Duodenal mucosa (tissue), 2 donors: ENCODE measurements around the gene DLX2.
A peak's percentile ranks its signal among the peaks of the same experiment; 100 is the strongest.

ENCODE experiments used
- H3K27ac ChIP-seq: one replicate; pipeline ENCODE4 v1.7.0; 2013; ENCODE audit warnings: low read depth, low read length
- H3K27me3 ChIP-seq, 2 donors: one replicate each; pipeline ENCODE4 v1.7.0; 2013; ENCODE audit warnings: low read length in 2 of 2, control low read depth in 1 of 2; ENCODE audit not compliant: insufficient read depth in 2 of 2, control insufficient read depth in 1 of 2
- H3K36me3 ChIP-seq, 2 donors: one replicate each; pipeline ENCODE4 v1.7.0; 2013; ENCODE audit warnings: low read length in 2 of 2, control low read depth in 1 of 2; ENCODE audit not compliant: insufficient read depth in 2 of 2, control insufficient read depth in 1 of 2
- H3K4me1 ChIP-seq, 2 donors: one replicate each; pipeline ENCODE4 v1.7.0; 2013; ENCODE audit warnings: low read length in 2 of 2, control low read depth in 1 of 2; ENCODE audit not compliant: insufficient read depth in 2 of 2, control insufficient read depth in 1 of 2
- H3K4me3 ChIP-seq, 2 donors: one replicate each; pipeline ENCODE4 v1.7.0; 2013; ENCODE audit warnings: low read length in 2 of 2, low read depth in 1 of 2
- H3K9ac ChIP-seq, 2 donors: one replicate each; pipeline ENCODE4 v1.7.0; 2013; ENCODE audit warnings: low read length in 2 of 2, low read depth in 1 of 2
- H3K9me3 ChIP-seq, 2 donors: one replicate each; pipeline ENCODE4 v1.7.0; 2013; ENCODE audit warnings: low read length in 2 of 2, control low read depth in 1 of 2; ENCODE audit not compliant: control insufficient read depth in 1 of 2

DLX2 gene

DNA sequence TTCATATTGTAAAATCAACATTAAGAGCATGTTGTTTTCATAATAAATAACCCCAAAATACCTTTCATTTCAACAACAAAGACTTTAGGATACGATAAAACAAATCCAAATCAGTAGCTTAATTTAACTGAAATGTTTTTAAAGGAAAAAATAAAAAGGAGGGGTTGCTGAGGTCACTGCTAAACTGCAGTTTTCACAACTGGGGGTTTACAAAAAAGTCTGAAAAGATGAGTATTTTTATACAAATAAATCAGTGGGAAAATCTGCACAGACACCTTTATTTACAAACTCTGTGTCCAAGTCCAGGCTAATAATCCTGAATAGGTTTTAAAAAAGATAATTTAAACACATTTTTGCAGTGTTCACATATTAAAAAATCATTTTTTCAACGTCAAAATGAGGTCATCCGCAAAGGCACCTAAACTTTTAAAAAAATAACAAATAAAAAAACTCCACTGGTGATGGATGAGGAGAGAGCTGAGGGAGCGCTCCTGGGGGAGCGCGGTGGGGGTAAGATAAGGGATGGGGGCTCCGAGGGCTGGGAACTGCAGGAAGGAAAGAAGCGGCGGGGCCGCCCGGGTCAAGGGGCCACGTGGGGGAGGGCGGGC is 3.1 kb downstream of the DLX2 start:
- peaks cover 42 to 58% of the 10 kb centered on the region in 2 donors for H3K4me1 ChIP-seq
- H3K4me3 ChIP-seq = no peak overlapping the region
- H3K27ac ChIP-seq = no peak overlapping the region

DNA sequence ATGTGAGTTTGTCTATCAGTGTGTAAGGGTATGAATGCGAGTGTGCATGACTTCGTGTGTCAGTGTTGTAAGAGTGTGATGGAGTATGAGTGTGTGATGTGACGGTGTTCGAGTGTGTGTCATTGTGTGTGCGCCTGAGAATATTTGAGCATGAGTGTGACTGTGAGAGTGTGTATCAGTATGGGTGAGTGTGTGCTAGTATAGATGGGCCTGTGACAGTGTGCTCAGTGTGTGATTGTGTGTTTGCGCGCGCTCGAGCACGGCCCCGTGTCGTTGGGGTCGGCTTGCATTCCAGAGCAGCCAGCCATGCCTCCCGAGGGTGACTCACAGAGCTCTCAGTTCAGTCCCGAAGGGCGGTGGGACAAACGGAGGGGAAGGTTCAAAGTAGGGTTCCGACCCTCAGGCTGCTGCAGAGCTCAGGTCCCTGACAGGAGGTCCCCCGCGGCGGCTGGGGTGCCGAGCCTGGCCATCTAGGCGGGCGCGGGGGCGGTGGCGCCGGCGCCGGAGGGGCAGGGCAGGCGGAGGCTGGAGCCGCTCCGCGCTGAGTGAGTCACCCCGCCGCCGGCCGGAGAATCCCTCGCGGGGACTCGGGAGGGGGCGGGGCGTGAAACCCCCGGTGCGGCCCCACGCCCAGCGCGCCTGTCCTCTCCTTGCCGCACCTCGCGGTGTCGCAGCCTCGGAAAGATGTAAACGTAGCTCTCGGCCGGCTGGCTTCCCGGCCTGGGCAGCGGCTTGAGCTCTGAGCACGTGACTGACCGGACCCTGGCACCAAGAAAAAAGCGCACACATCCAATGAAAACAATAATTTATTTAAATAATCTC is 3.8 kb downstream of the DLX2 start:
- Histone ChIP-seq H3K9ac (no peak overlapping the region), H3K4me1 (peaks cover 43 to 58% of the 10 kb centered on the region in 2 donors), H3K27me3 (peaks cover 93% of the 10 kb centered on the region in 2 donors), H3K36me3 (no peaks in the 10 kb centered on the region), H3K4me3 (peak overlapping the region in 1 of 2 donors; percentile 48), H3K27ac (no peak overlapping the region), H3K9me3 (no peaks in the 10 kb centered on the region)

More for the DNA sequence above, 3.1 kb downstream of the DLX2 start:
- H3K27me3 ChIP-seq = peaks cover 92 to 94% of the 10 kb centered on the region in 2 donors
- no peak overlapping the region for H3K9ac ChIP-seq
- H3K9me3 ChIP-seq = no peaks in the 10 kb centered on the region
- no peaks in the 10 kb centered on the region for H3K36me3 ChIP-seq

DNA sequence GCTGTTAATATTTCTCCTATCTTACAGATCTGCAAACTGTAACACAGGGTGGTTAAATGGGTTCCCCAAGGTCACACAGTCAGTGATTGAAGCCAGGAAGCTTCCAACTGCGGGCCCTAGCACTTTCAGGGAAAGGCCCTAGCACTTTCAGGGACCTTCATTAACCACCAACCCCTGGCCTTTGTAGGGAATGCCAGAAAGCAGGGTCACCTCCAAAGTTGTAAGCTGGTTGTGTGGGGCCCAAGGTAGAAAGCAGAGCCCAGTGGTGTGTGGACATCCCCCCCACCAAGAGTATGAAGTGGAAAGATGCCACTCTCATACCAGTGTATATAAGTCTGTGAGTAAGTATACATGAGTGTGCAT is 4.4 kb downstream of the DLX2 start:
- Histone ChIP-seq H3K27me3 (peaks cover 93 to 96% of the 10 kb centered on the region in 2 donors), H3K9ac (no peak overlapping the region), H3K4me3 (no peak overlapping the region), H3K4me1 (peaks cover 38 to 54% of the 10 kb centered on the region in 2 donors), H3K36me3 (no peaks in the 10 kb centered on the region), H3K27ac (no peak overlapping the region), H3K9me3 (no peaks in the 10 kb centered on the region)

DNA sequence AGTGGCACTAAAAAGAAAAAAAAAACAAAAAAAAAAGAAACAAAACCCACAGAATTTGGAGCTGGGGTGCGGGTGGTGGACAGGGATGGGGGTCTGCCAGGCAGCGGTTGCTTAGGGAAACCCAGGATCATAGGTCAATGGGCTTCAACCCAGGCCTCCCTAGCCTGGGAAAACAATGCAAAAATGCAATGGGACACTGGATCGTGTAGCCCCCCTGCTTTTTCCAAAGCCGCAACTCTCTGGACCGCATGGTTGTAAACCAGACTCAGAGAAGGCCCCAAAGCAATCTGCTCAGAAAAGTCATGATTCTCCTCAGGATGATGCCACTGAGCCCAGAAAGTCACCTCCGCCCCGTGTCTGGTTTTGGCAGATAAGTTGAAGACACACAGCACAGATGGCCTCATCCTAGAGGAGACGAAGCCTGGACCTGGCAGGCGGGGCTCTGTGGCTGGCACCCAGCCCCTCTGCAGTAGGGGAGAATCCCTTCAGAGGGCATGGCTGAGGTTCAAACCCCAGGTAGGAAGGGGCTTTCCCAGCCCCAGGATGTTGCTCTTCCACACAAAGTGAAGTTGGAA is 5.1 kb downstream of the DLX2 start:
- no peaks in the 10 kb centered on the region for H3K36me3 ChIP-seq
- H3K9me3 ChIP-seq = no peaks in the 10 kb centered on the region
- no peak overlapping the region for H3K4me3 ChIP-seq
- peaks cover 33 to 49% of the 10 kb centered on the region in 2 donors for H3K4me1 ChIP-seq
- H3K9ac ChIP-seq = no peak overlapping the region
- H3K27me3 ChIP-seq = peaks cover 95 to 97% of the 10 kb centered on the region in 2 donors
- no peak overlapping the region for H3K27ac ChIP-seq

DNA sequence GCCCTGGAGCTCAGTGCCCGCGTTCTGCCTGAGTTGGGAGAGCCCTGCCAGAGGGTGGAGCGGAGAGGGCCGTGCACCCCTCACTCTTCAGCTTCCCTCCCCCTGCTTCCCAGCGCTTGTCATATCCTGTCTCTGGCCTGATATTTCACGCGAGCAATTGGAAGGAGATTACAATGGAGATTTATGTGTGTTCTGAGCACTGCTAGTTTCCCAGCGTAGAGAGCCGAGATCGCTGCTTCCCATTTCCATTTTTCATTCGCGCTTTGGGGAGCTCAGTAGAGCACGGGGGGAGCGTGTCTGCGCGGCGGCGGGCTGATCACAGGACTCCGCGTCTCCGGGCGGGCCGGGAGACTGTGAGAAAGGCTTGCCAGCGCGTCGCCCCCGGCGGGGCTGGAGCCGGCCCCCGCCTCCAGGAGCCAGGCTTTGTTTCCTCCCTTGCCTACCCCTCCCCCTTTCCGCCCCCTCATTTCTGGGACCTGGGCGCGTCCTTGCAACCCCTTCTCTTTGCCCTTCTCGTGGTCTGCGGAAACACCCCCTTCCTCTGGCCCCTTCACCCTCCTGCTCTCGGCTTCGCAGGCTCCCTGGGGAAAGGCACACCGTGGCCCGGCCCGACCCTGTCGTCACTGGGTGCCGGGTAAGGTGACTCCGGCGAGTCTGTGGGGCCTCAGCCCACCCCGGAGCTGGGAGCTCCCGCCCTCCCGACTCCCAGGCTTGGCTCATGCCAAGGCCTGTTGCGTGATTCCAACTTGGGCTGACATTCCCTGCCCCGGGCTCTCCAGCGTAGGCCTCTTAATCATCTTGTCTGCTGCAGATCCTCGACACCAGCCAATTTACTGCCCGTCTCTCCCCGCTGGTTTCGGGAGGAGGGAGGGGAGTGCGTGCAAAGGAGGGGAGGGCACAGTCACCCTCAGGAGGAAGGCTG is 5.8 kb downstream of the DLX2 start:
- Histone ChIP-seq H3K36me3 (no peaks in the 10 kb centered on the region), H3K9ac (no peak overlapping the region), H3K9me3 (no peaks in the 10 kb centered on the region), H3K27ac (no peak overlapping the region), H3K4me1 (peaks cover 30 to 43% of the 10 kb centered on the region in 2 donors), H3K4me3 (peak overlapping the region; percentile 19 to 48), H3K27me3 (peaks cover 98 to 100% of the 10 kb centered on the region in 2 donors)

DNA sequence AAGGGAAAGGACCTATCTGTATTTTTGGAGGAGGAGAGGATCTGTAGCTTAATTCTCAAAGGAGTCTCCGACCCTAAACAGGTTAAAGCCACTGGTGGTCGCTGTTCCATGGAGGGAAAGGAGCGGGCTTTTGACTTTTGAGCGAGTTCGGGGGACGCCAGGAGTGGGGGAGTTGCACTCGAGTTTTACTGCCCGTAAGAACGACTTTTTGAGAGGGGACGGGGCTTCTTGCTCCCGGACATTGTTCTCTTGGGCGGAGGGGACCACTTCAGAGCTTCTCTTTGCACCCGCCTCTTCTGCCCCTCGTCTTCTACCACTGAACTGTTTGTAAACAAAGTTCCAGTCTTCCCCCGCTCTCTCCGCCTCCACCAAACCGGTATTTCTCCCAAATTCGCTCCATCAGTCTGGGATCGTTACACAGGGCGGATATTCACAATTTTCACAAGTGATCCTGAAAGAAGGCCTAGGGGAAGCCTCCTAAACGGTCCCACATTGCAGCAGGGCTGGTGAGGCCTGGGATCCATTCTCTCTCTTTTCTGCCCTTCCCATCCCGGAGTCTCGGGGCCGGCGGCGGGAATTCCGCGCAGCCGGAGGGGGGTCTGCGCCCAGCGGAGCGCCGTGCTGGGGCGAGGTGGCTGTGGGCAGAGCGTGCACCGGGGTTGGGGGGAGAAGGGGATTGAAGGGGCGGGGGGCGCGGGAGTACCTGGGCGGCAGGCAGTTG is 6.6 kb downstream of the DLX2 start:
- peak overlapping the region; percentile 19 to 66 for H3K4me3 ChIP-seq
- H3K27ac ChIP-seq = no peak overlapping the region
- no peaks in the 10 kb centered on the region for H3K36me3 ChIP-seq
- H3K27me3 ChIP-seq = peaks cover 97 to 100% of the 10 kb centered on the region in 2 donors
- H3K9ac ChIP-seq = no peak overlapping the region
- no peaks in the 10 kb centered on the region for H3K9me3 ChIP-seq
- peaks cover 22 to 36% of the 10 kb centered on the region in 2 donors for H3K4me1 ChIP-seq

DNA sequence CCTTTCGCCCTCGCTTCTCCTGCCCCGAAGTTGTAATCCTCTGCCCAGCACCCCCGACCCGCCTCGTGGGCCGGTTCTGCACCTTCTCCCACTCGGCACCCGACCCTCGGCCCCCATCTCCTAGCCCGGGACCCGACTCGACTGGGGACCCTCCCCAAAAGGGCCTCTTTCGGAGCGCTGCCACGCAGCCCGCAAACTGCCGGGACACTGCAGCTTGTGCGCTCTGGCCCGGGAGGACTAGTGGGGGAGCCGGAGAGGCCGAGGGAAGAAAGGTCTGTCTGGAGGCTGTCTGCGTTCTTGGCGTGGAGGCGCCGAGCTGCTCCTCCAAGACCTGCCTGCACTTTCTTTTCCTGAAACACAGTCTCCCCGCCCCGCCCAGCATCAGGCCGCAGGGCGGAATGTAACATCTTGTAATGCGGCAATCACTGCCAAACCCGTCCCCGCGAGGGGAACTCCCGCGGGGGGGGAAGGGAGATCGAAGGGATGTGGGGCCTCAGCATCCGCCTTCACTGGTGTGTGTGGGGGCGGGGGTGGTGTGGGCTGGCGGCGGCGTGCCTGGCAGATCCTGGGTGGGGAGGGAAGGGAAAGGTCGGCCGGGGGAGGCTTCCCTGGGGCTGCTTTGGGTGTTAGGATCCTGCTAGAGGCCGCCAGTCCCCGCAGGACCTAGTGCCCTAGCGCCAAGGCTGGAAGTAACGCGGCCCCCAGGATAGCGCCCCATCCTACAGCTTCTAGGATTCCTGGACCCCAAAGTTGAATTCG is 7.4 kb downstream of the DLX2 start:
- peaks cover 96 to 100% of the 10 kb centered on the region in 2 donors for H3K27me3 ChIP-seq
- H3K36me3 ChIP-seq = no peaks in the 10 kb centered on the region
- no peak overlapping the region for H3K27ac ChIP-seq
- peak overlapping the region; percentile 58 to 66 for H3K4me3 ChIP-seq
- H3K9ac ChIP-seq = no peak overlapping the region
- peaks cover 19 to 31% of the 10 kb centered on the region in 2 donors for H3K4me1 ChIP-seq
- no peaks in the 10 kb centered on the region for H3K9me3 ChIP-seq

DNA sequence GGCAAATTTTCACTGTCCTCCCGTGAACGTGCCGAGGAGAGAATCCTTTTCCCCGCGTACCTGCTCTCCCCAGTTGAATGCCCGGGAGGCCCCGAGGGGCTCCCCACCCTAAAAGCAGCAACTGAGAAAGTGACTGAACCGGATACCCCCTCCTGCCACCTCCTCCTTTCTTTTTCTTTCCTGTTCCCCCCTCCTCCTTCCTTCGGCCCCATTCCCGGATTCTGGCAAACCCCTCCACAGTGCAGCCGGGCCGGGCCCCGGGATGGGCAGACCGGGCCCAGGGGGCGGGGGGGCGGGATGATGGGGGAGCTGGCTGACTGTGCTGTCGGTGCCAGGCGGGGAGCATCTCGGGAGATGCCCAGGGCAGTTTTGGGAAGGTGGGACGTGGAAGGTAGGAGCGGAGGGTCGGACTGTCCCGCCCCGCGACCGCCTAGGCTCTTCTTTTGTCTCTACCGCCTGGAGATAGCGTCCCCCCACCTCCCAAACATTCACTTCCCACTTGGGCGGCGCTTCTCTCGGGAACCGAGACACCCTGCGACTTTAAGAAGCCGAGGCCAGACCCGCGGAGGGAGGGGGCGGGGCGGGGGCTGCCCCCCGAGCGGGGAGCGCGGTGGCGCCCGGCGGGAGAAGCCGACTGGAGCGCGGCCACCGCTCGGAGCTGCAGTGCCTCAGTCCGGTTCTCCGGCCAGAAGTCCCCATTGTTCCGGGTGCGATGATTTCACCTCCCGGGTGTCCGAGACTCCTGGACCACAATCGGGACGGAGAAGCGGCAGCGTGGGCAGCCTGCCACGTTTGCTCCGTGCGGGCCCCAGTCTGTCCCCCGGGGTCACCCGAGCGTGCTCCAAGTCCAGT is 8.2 kb downstream of the DLX2 start:
- Histone ChIP-seq H3K9ac (no peak overlapping the region), H3K36me3 (no peaks in the 10 kb centered on the region), H3K27ac (no peak overlapping the region), H3K4me1 (peaks cover 19 to 27% of the 10 kb centered on the region in 2 donors), H3K9me3 (no peaks in the 10 kb centered on the region), H3K27me3 (peaks cover 96 to 100% of the 10 kb centered on the region in 2 donors), H3K4me3 (peak overlapping the region; percentile 58 to 66)
